ENCODE data around the gene BPIFA3.

DNA sequence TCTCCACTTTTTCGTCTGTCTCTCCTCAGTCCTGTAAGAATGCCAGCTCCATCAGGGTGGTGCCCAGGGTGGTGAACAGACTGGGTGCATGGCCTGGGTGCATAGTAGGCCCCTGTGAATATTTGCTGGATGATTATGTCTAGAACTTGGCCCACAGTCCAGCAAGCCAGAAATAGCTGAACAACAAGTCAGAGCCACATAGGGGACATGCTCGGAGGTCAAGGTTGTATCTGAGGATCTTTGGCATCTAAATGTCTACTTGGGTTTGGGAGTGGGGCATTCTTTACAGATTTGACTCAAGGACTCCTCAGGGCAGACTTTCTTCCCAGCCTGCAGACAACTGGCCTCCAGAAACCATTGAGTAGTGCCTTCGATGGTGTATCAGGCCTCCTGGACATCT is 18.1 kb upstream of the BPIFA3 start:
- TF ChIP-seq POLR2A (IDR thresholded peaks at IDR 0.05; ENCODE audit: low read length) (no peak), GATA1 (IDR thresholded peaks at IDR 0.05; ENCODE audit: low read depth, low read length) (no peak)

Data from erythroblast (primary cell).